WERI-Rb-1 (cell line): ENCODE measurements around the gene NGDN.

ENCODE experiments used
- DNase-seq: peaks from one replicate; pipeline ENCODE4 v3.0.0-alpha.2; 2020
- H3K27ac ChIP-seq: fragments of 250-450 bp; sonication (Bioruptor Pico); 2 replicates; pipeline ENCODE4 v1.5.1; 2020; ENCODE audit warnings: mild to moderate bottlenecking, moderate library complexity
- H3K27me3 ChIP-seq: fragments of 250-450 bp; sonication (Bioruptor Pico); 2 replicates; pipeline ENCODE4 v1.5.1; 2021; ENCODE audit warnings: mild to moderate bottlenecking, low read depth, moderate library complexity; ENCODE audit not compliant: insufficient read depth, severe bottlenecking
- H3K36me3 ChIP-seq: fragments of 250-450 bp; sonication (Bioruptor Pico); 2 replicates; pipeline ENCODE4 v1.5.1; 2020; ENCODE audit warnings: mild to moderate bottlenecking, moderate library complexity
- H3K4me3 ChIP-seq: 2 replicates; pipeline ENCODE4 v1.5.1; 2011; ENCODE audit warnings: low read depth, mild to moderate bottlenecking, control low read depth, low read length
- H3K9me3 ChIP-seq: fragments of 250-450 bp; sonication (Bioruptor Pico); 2 replicates; pipeline ENCODE4 v1.5.1; 2021; ENCODE audit warnings: mild to moderate bottlenecking, moderate library complexity; ENCODE audit not compliant: severe bottlenecking
- CTCF ChIP-seq: IDR thresholded peaks from 2 replicates; pipeline ENCODE4 v1.5.1; 2011; ENCODE audit warnings: low read depth, mild to moderate bottlenecking, control low read depth, inconsistent platforms, low read length

Gene NGDN

GRCh38 chr14:23433457-23433856 lies 36.0 kb upstream of the NGDN start:
- Histone ChIP-seq H3K27ac (no peak overlapping the region), H3K9me3 (no peaks in the 10 kb centered on the region), H3K36me3 (no peaks in the 10 kb centered on the region), H3K27me3 (no peaks in the 10 kb centered on the region), H3K4me3 (no peak overlapping the region)
- no peak for DNase-seq
- TF ChIP-seq CTCF = peak; percentile 46; the same call in 1 of the 2 replicates

- Histone ChIP-seq H3K36me3 (no peaks in the 10 kb centered on the region), H3K4me3 (no peak overlapping the region)
Observed at GRCh38 chr14:23434488-23435222, 34.8 kb upstream of the NGDN start.

GRCh38 chr14:23435543-23436326 lies 33.8 kb upstream of the NGDN start, which contains the start of gene MYH7:
TSS of gene MYH7 (minus strand) at chr14:23435660. CDS start at chr14:23433732, 1,928 bp downstream.
- DNase-seq = peak; percentile 46
- no peak for TF ChIP-seq CTCF
- no peaks in the 10 kb centered on the region for H3K27me3 ChIP-seq
- H3K27ac ChIP-seq = peak within 1 kb of the TSS; percentile 96
- H3K36me3 ChIP-seq = no peaks in the 10 kb centered on the region
- H3K4me3 ChIP-seq = no peak within 1 kb of the TSS
- no peaks in the 10 kb centered on the region for H3K9me3 ChIP-seq

More at GRCh38 chr14:23434488-23435222, 34.8 kb upstream of the NGDN start:
- DNase-seq = no peak
- H3K27ac ChIP-seq = no peak overlapping the region
- no peak for TF ChIP-seq CTCF
- no peaks in the 10 kb centered on the region for H3K9me3 ChIP-seq
- H3K27me3 ChIP-seq = no peaks in the 10 kb centered on the region

GRCh38 chr14:23436327-23437132 lies 33.0 kb upstream of the NGDN start:
- TF ChIP-seq CTCF = no peak
- H3K27ac ChIP-seq = peak overlapping the region; percentile 96
- no peaks in the 10 kb centered on the region for H3K27me3 ChIP-seq
- no peak overlapping the region for H3K4me3 ChIP-seq
- H3K36me3 ChIP-seq = no peaks in the 10 kb centered on the region
- no peaks in the 10 kb centered on the region for H3K9me3 ChIP-seq
- peak; percentile 90 for DNase-seq

- no peaks in the 10 kb centered on the region for H3K36me3 ChIP-seq
- H3K27me3 ChIP-seq = no peaks in the 10 kb centered on the region
- H3K4me3 ChIP-seq = no peak overlapping the region
- peak; percentile 72 for DNase-seq
- peak overlapping the region; percentile 96 for H3K27ac ChIP-seq
- TF ChIP-seq CTCF = no peak
- no peaks in the 10 kb centered on the region for H3K9me3 ChIP-seq
Observed at GRCh38 chr14:23437133-23438100, 32.1 kb upstream of the NGDN start.
